A549 (cell line): ENCODE results near the gene ARHGEF28. TPM values are rescaled to one million over a fixed set of nuclear protein-coding genes. Genes with fewer than 3 reads are reported as not detected.

Experiments
- ATAC-seq, 2 experiments: fragments of 200-7000 bp in 1 of 2; fragments of >200 bp in 1 of 2; cut with Nextera tagmentation in 1 of 2; cut with Tn5 transposase in 1 of 2; 3 replicates each; pipeline versions ENCODE4 v1.8.0 to v1.9.1; 2018 to 2020; ENCODE audit warnings: mild to moderate bottlenecking in 1 of 2, moderate library complexity in 1 of 2
- CTCF ChIA-PET: fragments of 300-600 bp; sonication (Branson Sonifier 250); formaldehyde crosslinking; extraction: SDS; loops from one replicate; lab custom pipeline; 2021; ENCODE audit warnings: antibody characterized with exemption, inconsistent platforms; lab: Yijun Ruan, JAX
- POLR2A ChIA-PET: fragments of 350-600 bp; formaldehyde crosslinking; extraction: SDS; loops from one replicate; lab custom pipeline; 2021; ENCODE audit warnings: antibody characterized with exemption, inconsistent platforms; lab: Yijun Ruan, JAX
- DNase-seq, 2 experiments: peaks; one replicate each; pipeline versions ENCODE4 v3.0.0 to v3.0.0-alpha.2; 2011 to 2016; ENCODE audit warnings: low read depth in 1 of 2, low spot score in 1 of 2
- FAIRE-seq: peaks from 2 replicates; lab custom pipeline; 2011; peaks lifted over from hg19 to GRCh38; lab: Jason Lieb, UNC
- H3K27ac ChIP-seq, 2 experiments: fragments of >200 bp; sonication (Bioruptor Twin); formaldehyde crosslinking; 3 replicates each; pipeline ENCODE4 v1.5.1; 2016 to 2017
- H3K4me1 ChIP-seq: fragments of >200 bp; sonication (Bioruptor Twin); formaldehyde crosslinking; 3 replicates; pipeline ENCODE4 v1.6.1; 2016
- H3K4me2 ChIP-seq: fragments of >200 bp; sonication (Bioruptor Twin); formaldehyde crosslinking; 3 replicates; pipeline ENCODE4 v1.6.1; 2016
- H3K4me3 ChIP-seq: fragments of >200 bp; sonication (Bioruptor Twin); formaldehyde crosslinking; 3 replicates; pipeline ENCODE4 v1.5.1; 2016
- H3K9me3 ChIP-seq: fragments of >200 bp; sonication (Bioruptor Twin); formaldehyde crosslinking; 3 replicates; pipeline ENCODE4 v1.6.1; 2016
- BHLHE40 ChIP-seq: IDR thresholded peaks from 2 replicates; pipeline ENCODE4 v1.6.1; 2012; ENCODE audit warnings: low read depth, low read length, inconsistent platforms
- CBX2 ChIP-seq: fragments of 200-600 bp; sonication (generic); IDR thresholded peaks from 2 replicates; pipeline ENCODE4 v1.6.1; 2016; ENCODE audit warnings: low read depth, mild to moderate bottlenecking, borderline replicate concordance
- CBX8 ChIP-seq: fragments of 200-600 bp; sonication (generic); IDR thresholded peaks from 2 replicates; pipeline ENCODE4 v1.6.1; 2016
- CHD4 ChIP-seq: fragments of 200-600 bp; sonication (generic); IDR thresholded peaks from 2 replicates; pipeline ENCODE4 v1.6.1; 2016; ENCODE audit warnings: antibody characterized with exemption, mild to moderate bottlenecking, borderline replicate concordance
- EHMT2 ChIP-seq: fragments of 200-600 bp; sonication (generic); IDR thresholded peaks from 2 replicates; pipeline ENCODE4 v1.6.1; 2016; ENCODE audit warnings: antibody characterized with exemption, low read depth, mild to moderate bottlenecking, moderate library complexity
- ELK1 ChIP-seq: fragments of 150-350 bp; IDR thresholded peaks from 2 replicates; pipeline ENCODE4 v1.6.1; 2014; ENCODE audit warnings: low read depth, mild to moderate bottlenecking, low read length
- EP300 ChIP-seq, 2 experiments: fragments of >200 bp; sonication (Bioruptor Twin); formaldehyde crosslinking; IDR thresholded peaks; 2 replicates in 1 of 2; 3 replicates in 1 of 2; pipeline ENCODE4 v1.6.1; 2016 to 2017
- ESRRA ChIP-seq: fragments of 150-350 bp; IDR thresholded peaks from 2 replicates; pipeline ENCODE4 v1.6.1; 2014; ENCODE audit warnings: mild to moderate bottlenecking, low read length, borderline replicate concordance
- FOSB ChIP-seq: fragments of 250-450 bp; sonication (Bioruptor Pico); IDR thresholded peaks from 2 replicates; pipeline ENCODE4 v1.5.0; 2020; ENCODE audit warnings: mild to moderate bottlenecking, moderate library complexity
- FOSL2 ChIP-seq, 2 experiments: fragments of 450-650 bp in 1 of 2; fragments of >200 bp in 1 of 2; sonication (Bioruptor Twin) in 1 of 2; formaldehyde crosslinking; IDR thresholded peaks; 2 replicates each; pipeline versions ENCODE4 v1.5.0 to v1.6.1; 2016 to 2020; ENCODE audit warnings: mild to moderate bottlenecking in 1 of 2, moderate library complexity in 1 of 2
- HES2 ChIP-seq: fragments of >200 bp; sonication (Bioruptor Twin); formaldehyde crosslinking; IDR thresholded peaks from 2 replicates; pipeline ENCODE4 v1.6.1; 2016
- HOXA7 ChIP-seq: fragments of 250-450 bp; sonication (Bioruptor Pico); IDR thresholded peaks from 2 replicates; pipeline ENCODE4 v1.5.0; 2020; ENCODE audit warnings: mild to moderate bottlenecking, moderate library complexity
- HOXB13 ChIP-seq: fragments of 250-450 bp; sonication (Bioruptor Pico); IDR thresholded peaks from 2 replicates; pipeline ENCODE4 v1.5.0; 2020; ENCODE audit warnings: low read depth, mild to moderate bottlenecking, moderate library complexity
- JUNB ChIP-seq: fragments of >200 bp; sonication (Bioruptor Twin); formaldehyde crosslinking; IDR thresholded peaks from 2 replicates; pipeline ENCODE4 v1.6.1; 2016
- KDM1A ChIP-seq: fragments of 200-600 bp; sonication (generic); IDR thresholded peaks from 2 replicates; pipeline ENCODE4 v1.6.1; 2016; ENCODE audit warnings: low read depth, mild to moderate bottlenecking
- KDM5A ChIP-seq: fragments of 200-600 bp; sonication (generic); IDR thresholded peaks from 2 replicates; pipeline ENCODE4 v1.6.1; 2016; ENCODE audit warnings: antibody characterized with exemption, mild to moderate bottlenecking
- MAFK ChIP-seq: fragments of 450-650 bp; IDR thresholded peaks from 2 replicates; pipeline ENCODE4 v1.6.1; 2014; ENCODE audit not compliant: partially characterized antibody
- MAZ ChIP-seq: fragments of 150-350 bp; IDR thresholded peaks from 2 replicates; pipeline ENCODE4 v1.6.1; 2014; ENCODE audit warnings: antibody characterized with exemption, low read depth, low read length, borderline replicate concordance
- NR3C1 ChIP-seq: fragments of >200 bp; sonication (Bioruptor Twin); formaldehyde crosslinking; IDR thresholded peaks from 3 replicates; pipeline ENCODE4 v1.6.1; 2017
- POLR2A ChIP-seq: IDR thresholded peaks from 2 replicates; pipeline ENCODE4 v1.6.1; 2012; ENCODE audit warnings: mild to moderate bottlenecking, low read length
- RARB ChIP-seq: fragments of 250-450 bp; sonication (Bioruptor Pico); IDR thresholded peaks from 2 replicates; pipeline ENCODE4 v1.8.0; 2021; ENCODE audit warnings: mild to moderate bottlenecking, moderate library complexity
- RCOR1 ChIP-seq: fragments of 150-350 bp; IDR thresholded peaks from 2 replicates; pipeline ENCODE4 v1.6.1; 2014; ENCODE audit warnings: antibody characterized with exemption, low read length, low read depth
- REST ChIP-seq: fragments of 200-600 bp; sonication (generic); IDR thresholded peaks from 2 replicates; pipeline ENCODE4 v1.6.1; 2016; ENCODE audit warnings: antibody characterized with exemption, mild to moderate bottlenecking, moderate library complexity
- RNF2 ChIP-seq: fragments of 200-600 bp; sonication (generic); IDR thresholded peaks from 2 replicates; pipeline ENCODE4 v1.6.1; 2016; ENCODE audit warnings: low read depth, mild to moderate bottlenecking, antibody characterized with exemption, moderate library complexity, borderline replicate concordance
- SMC3 ChIP-seq: fragments of >200 bp; sonication (Bioruptor Twin); formaldehyde crosslinking; IDR thresholded peaks from 3 replicates; pipeline ENCODE4 v1.6.1; 2018; ENCODE audit warnings: inconsistent platforms
- TP53 ChIP-seq: fragments of 250-450 bp; sonication (Bioruptor Pico); IDR thresholded peaks from 2 replicates; pipeline ENCODE4 v1.5.0; 2021; ENCODE audit warnings: mild to moderate bottlenecking, moderate library complexity
- USF2 ChIP-seq: fragments of 450-650 bp; IDR thresholded peaks from 2 replicates; pipeline ENCODE4 v1.6.1; 2014; ENCODE audit warnings: antibody characterized with exemption
- ZFP36 ChIP-seq: fragments of 450-650 bp; IDR thresholded peaks from 2 replicates; pipeline ENCODE4 v1.6.1; 2014; ENCODE audit warnings: borderline replicate concordance; ENCODE audit not compliant: partially characterized antibody
- whole genome bisulfite sequencing: methylation state at CpG from one replicate; pipeline ENCODE4 v1.1.6; 2017; ENCODE audit errors: missing lambda C conversion rate; 5-methylcytosine and 5-hydroxymethylcytosine counted together
- polyA plus RNA-seq, 4 experiments: library from polyadenylated mRNA; depleted of rRNA in 3 of 4; stranded (reverse); fragments of >200 nt; fragmentation: RNase III in 1 of 4; extraction: RNeasy Plus Mini Kit Qiagen cat#74134 plus additional on column Dnase treatment in 1 of 4; gene quantifications; 2 replicates in 3 of 4; 3 replicates in 1 of 4; pipeline ENCODE4 v1.2.3, GENCODE V29; 2011 to 2017
- TF ChIP-seq, protein P1 (sequence below): IDR thresholded peaks from 2 replicates; pipeline ENCODE4 v1.6.1; 2012
- TF ChIP-seq, protein P2 (sequence below): fragments of >200 bp; sonication (Bioruptor Twin); formaldehyde crosslinking; IDR thresholded peaks from 3 replicates; pipeline ENCODE4 v1.6.1; 2016

The ARHGEF28 gene
- polyA plus RNA-seq, 2 of the 4 experiments (the other 2 are of a cell fraction) = 17.0 to 22.3 TPM

- TF ChIP-seq TP53 (CRISPR knock-in tag) (no peak), SMC3 (no peak)
These were observed 314.0 kb downstream of the ARHGEF28 start (continued) for GRCh38 chr5:73940026-73940425.

DNA sequence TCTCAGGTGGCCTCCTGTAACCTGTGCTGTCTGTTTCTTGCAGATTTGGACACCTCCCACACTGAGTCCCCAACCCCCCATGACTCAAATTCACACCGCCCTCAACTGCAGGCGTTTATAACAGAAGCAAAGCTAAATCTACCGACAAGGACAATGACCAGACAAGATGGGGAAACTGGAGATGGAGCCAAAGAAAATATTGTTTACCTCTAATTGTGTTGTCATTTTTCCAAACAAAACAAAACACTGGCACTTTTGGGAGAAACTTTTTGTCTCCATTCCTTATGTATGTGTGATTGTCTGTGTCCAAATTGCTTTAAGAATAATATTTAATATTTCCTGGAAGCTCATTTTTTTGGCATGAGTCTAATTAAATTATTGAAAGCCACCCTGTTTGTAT lies 314.8 kb downstream of the ARHGEF28 start:
- no peak overlapping the region for H3K4me3 ChIP-seq
- ChIA-PET POLR2A (no interaction called here), CTCF (interaction anchor here (0.8 to 2.4 kb wide), 5 partner anchors 15 to 708 kb away, joined by 3 to 6 read pairs (median 4); no protein-coding TSS in a partner anchor)
- no peak for FAIRE-seq
- WGBS = 94% methylated on average over 3 of the region's 3 CpGs
- DNase-seq = no peak
- no peak for ATAC-seq
- peaks cover 18% of the 10 kb centered on the region; the same call in 2 of the 3 replicates for H3K4me1 ChIP-seq
- no peak overlapping the region for H3K4me2 ChIP-seq
- peaks cover 13% of the 10 kb centered on the region; the same call in 2 of the 3 replicates for H3K9me3 ChIP-seq
- TF ChIP-seq, protein P1, sequence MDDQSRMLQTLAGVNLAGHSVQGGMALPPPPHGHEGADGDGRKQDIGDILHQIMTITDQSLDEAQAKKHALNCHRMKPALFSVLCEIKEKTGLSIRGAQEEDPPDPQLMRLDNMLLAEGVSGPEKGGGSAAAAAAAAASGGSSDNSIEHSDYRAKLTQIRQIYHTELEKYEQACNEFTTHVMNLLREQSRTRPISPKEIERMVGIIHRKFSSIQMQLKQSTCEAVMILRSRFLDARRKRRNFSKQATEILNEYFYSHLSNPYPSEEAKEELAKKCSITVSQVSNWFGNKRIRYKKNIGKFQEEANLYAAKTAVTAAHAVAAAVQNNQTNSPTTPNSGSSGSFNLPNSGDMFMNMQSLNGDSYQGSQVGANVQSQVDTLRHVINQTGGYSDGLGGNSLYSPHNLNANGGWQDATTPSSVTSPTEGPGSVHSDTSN = no peak
- TF ChIP-seq ELK1 = no peak
- TF ChIP-seq KDM1A = no peak
- TF ChIP-seq HOXA7 (CRISPR knock-in tag) = no peak
- TF ChIP-seq MAFK = no peak
- no peak for TF ChIP-seq EHMT2
- TF ChIP-seq ZFP36 = no peak
- no peak for TF ChIP-seq KDM5A
- TF ChIP-seq POLR2A = no peak
- TF ChIP-seq BHLHE40 = no peak
- TF ChIP-seq RCOR1 = no peak
- TF ChIP-seq RARB (CRISPR knock-in tag) = no peak
- TF ChIP-seq RNF2 = no peak
- no peak for TF ChIP-seq FOSB (CRISPR knock-in tag)
- no peak for TF ChIP-seq NR3C1
- no peak for TF ChIP-seq MAZ
- TF ChIP-seq HOXB13 (CRISPR knock-in tag) = no peak
- no peak for TF ChIP-seq FOSL2 (IDR thresholded peaks at IDR 0.05)
- no peak for TF ChIP-seq FOSL2 (CRISPR knock-in tag; IDR thresholded peaks at IDR 0.05)
- TF ChIP-seq CBX8 = no peak
- no peak overlapping the region for H3K27ac ChIP-seq

- 100% methylated on average over 1 of the region's 1 CpG for WGBS
- no peak for ATAC-seq
- CTCF ChIA-PET = interaction anchor here (0.6 kb wide), 1 partner anchor 40 kb away, joined by 3 read pairs; no protein-coding TSS in a partner anchor
- Histone ChIP-seq H3K4me1 (peaks cover 16% of the 10 kb centered on the region; the same call in 2 of the 3 replicates), H3K9me3 (peaks cover 13% of the 10 kb centered on the region; the same call in 2 of the 3 replicates), H3K4me2 (no peak overlapping the region), H3K4me3 (no peak overlapping the region), H3K27ac (no peak overlapping the region)
- FAIRE-seq = no peak
- DNase-seq = no peak
- POLR2A ChIA-PET = no interaction called here
- TF ChIP-seq ESRRA (no peak), POLR2A (no peak), HES2 (no peak), CHD4 (no peak), REST (no peak), CBX2 (no peak), USF2 (no peak), HOXB13 (CRISPR knock-in tag) (no peak), EP300 (IDR thresholded peaks at IDR 0.05) (no peak), KDM1A (no peak), JUNB (no peak)
- TF ChIP-seq, protein P2, sequence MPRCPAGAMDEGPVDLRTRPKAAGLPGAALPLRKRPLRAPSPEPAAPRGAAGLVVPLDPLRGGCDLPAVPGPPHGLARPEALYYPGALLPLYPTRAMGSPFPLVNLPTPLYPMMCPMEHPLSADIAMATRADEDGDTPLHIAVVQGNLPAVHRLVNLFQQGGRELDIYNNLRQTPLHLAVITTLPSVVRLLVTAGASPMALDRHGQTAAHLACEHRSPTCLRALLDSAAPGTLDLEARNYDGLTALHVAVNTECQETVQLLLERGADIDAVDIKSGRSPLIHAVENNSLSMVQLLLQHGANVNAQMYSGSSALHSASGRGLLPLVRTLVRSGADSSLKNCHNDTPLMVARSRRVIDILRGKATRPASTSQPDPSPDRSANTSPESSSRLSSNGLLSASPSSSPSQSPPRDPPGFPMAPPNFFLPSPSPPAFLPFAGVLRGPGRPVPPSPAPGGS = no peak
These were observed 316.8 kb downstream of the ARHGEF28 start for GRCh38 chr5:73942783-73943182.
